NT2/D1 (cell line): Measurements from ENCODE around the gene TMEM244.

Source experiments
- SUZ12 ChIP-seq: IDR thresholded peaks from 2 replicates; pipeline ENCODE4 v1.6.1; 2011; ENCODE audit not compliant: insufficient read length, insufficient read depth; ENCODE audit errors: extremely low read depth
- YY1 ChIP-seq: IDR thresholded peaks from 2 replicates; pipeline ENCODE4 v1.6.1; 2011; ENCODE audit not compliant: insufficient read length, insufficient read depth

GRCh38 chr6:129863664-129864063, 2.5 kb upstream of the TMEM244 start:
- TF ChIP-seq SUZ12 (no peak), YY1 (no peak)
